Omental fat pad (tissue), 4 donors: ENCODE results near the gene MATN1. TPM values are rescaled to one million over a fixed set of nuclear protein-coding genes. Genes with fewer than 3 reads are reported as not detected.

Source experiments
- ATAC-seq: fragments of 150-250 bp; one replicate; pipeline ENCODE4 v1.9.1; 2016; ENCODE audit warnings: mild to moderate bottlenecking, moderate library complexity; ENCODE audit not compliant: low FRiP score
- DNase-seq: peaks from one replicate; pipeline ENCODE4 v3.0.0-alpha.2; 2019; ENCODE audit warnings: low spot score
- CTCF ChIP-seq, 3 donors: fragments of 450-650 bp; IDR thresholded peaks; one replicate each; pipeline ENCODE4 v1.5.1; 2016 to 2017; ENCODE audit warnings: antibody characterized with exemption in 3 of 3, mild to moderate bottlenecking in 3 of 3, moderate library complexity in 2 of 3
- total RNA-seq, 4 donors: library from RNA; depleted of rRNA; stranded (reverse); fragments of >200 nt; gene quantifications; one replicate each; pipeline ENCODE4 v1.1.0, GENCODE V29; 2016

Gene MATN1
- total RNA-seq, 4 donors from 2014 or later, result 0.28 to 0.84 TPM; not detected in 2

GRCh38 chr1:30738040-30738714 lies 14.8 kb upstream of the MATN1 start:
- no peak for TF ChIP-seq CTCF (IDR thresholded peaks at IDR 0.05)
- ATAC-seq (no peak), DNase-seq (no peak)

GRCh38 chr1:30737357-30738039 lies 14.1 kb upstream of the MATN1 start:
- ATAC-seq, result no peak
- no peak for TF ChIP-seq CTCF (IDR thresholded peaks at IDR 0.05)
- DNase-seq, result no peak

GRCh38 chr1:30735668-30736498 lies 12.5 kb upstream of the MATN1 start:
- DNase-seq (no peak), ATAC-seq (no peak)
- no peak for TF ChIP-seq CTCF (IDR thresholded peaks at IDR 0.05)

- ATAC-seq (no peak), DNase-seq (no peak)
- TF ChIP-seq CTCF (IDR thresholded peaks at IDR 0.05), result no peak
These were observed 11.7 kb upstream of the MATN1 start for GRCh38 chr1:30735124-30735523.

- no peak for TF ChIP-seq CTCF (IDR thresholded peaks at IDR 0.05)
- ATAC-seq, result no peak
- DNase-seq, result no peak
These were observed 11.2 kb upstream of the MATN1 start for GRCh38 chr1:30734580-30734979.

GRCh38 chr1:30734106-30734505 lies 10.7 kb upstream of the MATN1 start:
- ATAC-seq, result no peak
- no peak for TF ChIP-seq CTCF (IDR thresholded peaks at IDR 0.05)
- no peak for DNase-seq
